Activated CD4-positive, alpha-beta T cell treated with anti-CD3 and anti-CD28 coated beads, Interleukin-2, amount 50 U/mL, for 16 hours (primary cell): ENCODE data around the gene NXF2B.
A peak's percentile ranks its signal among the peaks of the same experiment; 100 is the strongest.
"Not testable (repeated sequence)": the region's sequence is repeated elsewhere in the genome, so short reads cannot be mapped to it uniquely, and the experiment has no call there.

Experiments
- DNase-seq: peaks from one replicate; pipeline ENCODE4 v3.0.0-alpha.2; 2020

The NXF2B gene

GRCh38 chrX:102439908-102440307 is at the start of gene NXF2B:
Gene NXF2B (minus strand): TSS chrX:102440008. CDS start chrX:102380036, 59,972 bp downstream.
- not testable (repeated sequence) for DNase-seq

- not testable (repeated sequence) for DNase-seq
These were observed 39.0 kb upstream of the NXF2B start for GRCh38 chrX:102478765-102479164.

GRCh38 chrX:102471762-102472220 is 32.0 kb upstream of the NXF2B start, which contains the start of gene TCP11X2:
Gene TCP11X2 (minus strand): TSS chrX:102471812.
- not testable (repeated sequence) for DNase-seq

GRCh38 chrX:102470215-102470614 is 30.4 kb upstream of the NXF2B start:
- not testable (repeated sequence) for DNase-seq

- DNase-seq: not testable (repeated sequence)
These were observed 18.8 kb upstream of the NXF2B start for GRCh38 chrX:102458615-102459014.

- DNase-seq: not testable (repeated sequence)
These were observed 25.3 kb downstream of the NXF2B start for GRCh38 chrX:102414493-102414892.

- peak; percentile 65 for DNase-seq
These were observed 93.9 kb downstream of the NXF2B start for GRCh38 chrX:102345916-102346315.

- DNase-seq: no peak
These were observed 97.9 kb downstream of the NXF2B start for GRCh38 chrX:102341867-102342266.

GRCh38 chrX:102339312-102340298 is 100.2 kb downstream of the NXF2B start:
- no peak for DNase-seq

- DNase-seq: no peak
These were observed 101.6 kb downstream of the NXF2B start for GRCh38 chrX:102338162-102338561.
